DOHH2 (cell line): Measurements from ENCODE around the gene LAMA3.

Experiments
- H3F3A ChIP-seq: fragments of 200-600 bp; sonication (generic), shearing (Covaris generic); 2 replicates; pipeline ENCODE4 v1.6.0; 2016; ENCODE audit warnings: antibody characterized with exemption, mild to moderate bottlenecking; ENCODE audit not compliant: control insufficient read depth, insufficient read depth
- H3K27ac ChIP-seq: fragments of 200-600 bp; sonication (generic); 2 replicates; pipeline ENCODE4 v1.5.1; 2014; ENCODE audit warnings: low read depth, mild to moderate bottlenecking, low read length, moderate library complexity
- H3K27me3 ChIP-seq: fragments of 200-600 bp; sonication (generic); 2 replicates; pipeline ENCODE4 v1.6.1; 2014; ENCODE audit warnings: mild to moderate bottlenecking, low read length, mixed read lengths; ENCODE audit not compliant: control insufficient read depth
- H3K36me3 ChIP-seq: fragments of 200-600 bp; sonication (generic); 2 replicates; pipeline ENCODE4 v1.6.1; 2014; ENCODE audit warnings: mild to moderate bottlenecking, low read length, moderate library complexity, mixed read lengths; ENCODE audit not compliant: control insufficient read depth
- H3K4me1 ChIP-seq: fragments of 200-600 bp; sonication (generic); 2 replicates; pipeline ENCODE4 v1.6.1; 2014; ENCODE audit warnings: mild to moderate bottlenecking, low read length, mixed read lengths; ENCODE audit not compliant: control insufficient read depth
- H3K4me2 ChIP-seq: fragments of 200-600 bp; sonication (generic); 2 replicates; pipeline ENCODE4 v1.6.0; 2014; ENCODE audit warnings: mild to moderate bottlenecking, low read length, moderate library complexity
- H3K4me3 ChIP-seq: fragments of 200-600 bp; sonication (generic); 2 replicates; pipeline ENCODE4 v1.5.1; 2014; ENCODE audit warnings: mild to moderate bottlenecking, low read length, mixed read lengths
- H3K79me2 ChIP-seq: fragments of 200-600 bp; sonication (generic); 2 replicates; pipeline ENCODE4 v1.6.1; 2014; ENCODE audit warnings: mild to moderate bottlenecking, low read length, mixed read lengths; ENCODE audit not compliant: control insufficient read depth
- H3K9me2 ChIP-seq: fragments of 200-600 bp; sonication (generic); replicated peaks from 2 replicates; pipeline ENCODE4 v1.6.1; 2014; ENCODE audit warnings: mild to moderate bottlenecking, low read length, mixed read lengths; ENCODE audit not compliant: control insufficient read depth
- H3K9me3 ChIP-seq: fragments of 200-600 bp; sonication (generic); 2 replicates; pipeline ENCODE4 v1.6.1; 2014; ENCODE audit warnings: antibody characterized with exemption, low read length, mixed read lengths; ENCODE audit not compliant: control insufficient read depth, insufficient read depth
- H4K20me1 ChIP-seq: fragments of 200-600 bp; sonication (generic); 2 replicates; pipeline ENCODE4 v1.6.0; 2014; ENCODE audit warnings: low read depth, mild to moderate bottlenecking, antibody characterized with exemption, low read length, moderate library complexity; ENCODE audit not compliant: control insufficient read depth, insufficient read depth
- CTCF ChIP-seq: fragments of 200-600 bp; sonication (generic); IDR thresholded peaks from one replicate; pipeline ENCODE4 v1.5.1; 2014; ENCODE audit warnings: antibody characterized with exemption, mild to moderate bottlenecking, low read depth, low read length; ENCODE audit not compliant: poor library complexity, severe bottlenecking
- EZH2phosphoT487 ChIP-seq: fragments of 200-600 bp; sonication (generic); IDR thresholded peaks from 2 replicates; pipeline ENCODE4 v1.6.1; 2017; ENCODE audit warnings: borderline replicate concordance, mild to moderate bottlenecking, antibody characterized with exemption, low read length, moderate library complexity, mixed read lengths

LAMA3 gene

GRCh38 chr18:23667114-23667513 is 22.1 kb upstream of the LAMA3 start:
- no peaks in the 10 kb centered on the region for H3K9me2 ChIP-seq
- no peaks in the 10 kb centered on the region for H3K4me1 ChIP-seq
- no peaks in the 10 kb centered on the region for H3F3A ChIP-seq
- no peak overlapping the region for H3K4me3 ChIP-seq
- H3K4me2 ChIP-seq, result no peak overlapping the region
- H3K79me2 ChIP-seq, result no peaks in the 10 kb centered on the region
- H4K20me1 ChIP-seq, result no peaks in the 10 kb centered on the region
- TF ChIP-seq EZH2phosphoT487 (no peak), CTCF (no peak)
- no peak overlapping the region for H3K27ac ChIP-seq
- H3K36me3 ChIP-seq, result no peaks in the 10 kb centered on the region
- H3K27me3 ChIP-seq, result peaks cover 22% of the 10 kb centered on the region
- H3K9me3 ChIP-seq, result no peaks in the 10 kb centered on the region

GRCh38 chr18:23668731-23669130 is 20.5 kb upstream of the LAMA3 start:
- Histone ChIP-seq H3K27ac (no peak overlapping the region), H3K4me1 (no peaks in the 10 kb centered on the region), H3K79me2 (no peaks in the 10 kb centered on the region), H3K4me2 (no peak overlapping the region), H3K27me3 (peaks cover 12% of the 10 kb centered on the region; the same call in 1 of the 2 replicates), H4K20me1 (no peaks in the 10 kb centered on the region), H3F3A (no peaks in the 10 kb centered on the region), H3K9me2 (no peaks in the 10 kb centered on the region), H3K36me3 (no peaks in the 10 kb centered on the region), H3K4me3 (no peak overlapping the region), H3K9me3 (no peaks in the 10 kb centered on the region)
- TF ChIP-seq CTCF, result no peak
- no peak for TF ChIP-seq EZH2phosphoT487

GRCh38 chr18:23669202-23669766 is 20.0 kb upstream of the LAMA3 start:
- H3K36me3 ChIP-seq, result no peaks in the 10 kb centered on the region
- H3K4me1 ChIP-seq, result no peaks in the 10 kb centered on the region
- no peaks in the 10 kb centered on the region for H3F3A ChIP-seq
- no peaks in the 10 kb centered on the region for H3K79me2 ChIP-seq
- H3K4me3 ChIP-seq, result no peak overlapping the region
- H3K9me3 ChIP-seq, result no peaks in the 10 kb centered on the region
- H3K27me3 ChIP-seq, result peaks cover 12% of the 10 kb centered on the region; the same call in 1 of the 2 replicates
- TF ChIP-seq EZH2phosphoT487 (no peak), CTCF (no peak)
- H3K4me2 ChIP-seq, result no peak overlapping the region
- H4K20me1 ChIP-seq, result no peaks in the 10 kb centered on the region
- no peak overlapping the region for H3K27ac ChIP-seq
- no peaks in the 10 kb centered on the region for H3K9me2 ChIP-seq
